ENCODE measurements around the gene NPHP4.

Gene NPHP4

DNA sequence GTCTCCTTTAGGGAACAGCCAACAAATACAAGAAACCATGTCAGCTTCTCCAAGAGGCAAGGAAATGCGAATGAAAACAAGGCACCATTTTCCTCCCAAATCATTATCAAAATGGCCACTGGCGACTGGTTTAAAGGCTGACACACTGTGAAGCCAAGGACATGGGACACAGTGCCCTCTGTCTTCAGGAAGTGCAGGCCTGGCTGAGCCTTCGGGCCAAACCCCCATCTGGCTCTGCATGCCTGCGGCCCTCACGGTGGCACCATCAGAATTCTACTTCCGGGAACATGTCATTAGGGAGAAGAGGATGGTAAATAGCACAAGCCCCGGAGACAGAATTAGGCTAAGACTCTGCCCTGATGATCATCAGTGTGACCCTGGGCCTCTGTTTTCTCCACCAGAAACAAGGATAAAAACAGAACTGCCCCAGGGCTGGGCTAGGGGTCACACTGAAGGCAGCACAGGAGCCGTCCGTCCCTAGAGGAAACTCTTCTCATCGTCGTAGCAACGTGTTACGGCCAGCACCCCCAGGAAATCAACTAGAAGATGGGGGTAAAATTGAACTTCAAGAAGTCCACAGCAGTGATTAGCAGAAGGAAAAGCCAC, 103.5 kb downstream of the NPHP4 start:
- no peak for DNase-seq

DNA sequence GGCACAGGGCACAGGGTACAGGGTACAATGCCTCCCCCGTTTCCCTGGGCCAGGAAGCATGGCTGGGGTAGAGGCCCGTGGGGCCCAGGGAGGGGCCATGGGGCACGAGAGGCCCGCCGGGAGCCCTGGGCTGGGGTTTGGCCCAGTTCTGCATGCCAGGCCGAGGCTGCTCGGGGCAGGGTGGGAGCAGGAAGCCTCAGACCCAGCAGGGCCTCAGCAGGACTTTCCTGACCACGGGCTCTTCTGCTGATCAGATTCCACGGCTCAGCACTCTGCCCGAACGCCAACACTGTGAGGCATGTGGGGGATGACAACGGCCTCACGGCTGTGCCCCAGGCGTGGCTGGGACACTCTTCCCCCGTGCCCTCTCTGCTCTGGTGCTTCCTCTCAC, 104.3 kb downstream of the NPHP4 start:
- no peak for DNase-seq

DNA sequence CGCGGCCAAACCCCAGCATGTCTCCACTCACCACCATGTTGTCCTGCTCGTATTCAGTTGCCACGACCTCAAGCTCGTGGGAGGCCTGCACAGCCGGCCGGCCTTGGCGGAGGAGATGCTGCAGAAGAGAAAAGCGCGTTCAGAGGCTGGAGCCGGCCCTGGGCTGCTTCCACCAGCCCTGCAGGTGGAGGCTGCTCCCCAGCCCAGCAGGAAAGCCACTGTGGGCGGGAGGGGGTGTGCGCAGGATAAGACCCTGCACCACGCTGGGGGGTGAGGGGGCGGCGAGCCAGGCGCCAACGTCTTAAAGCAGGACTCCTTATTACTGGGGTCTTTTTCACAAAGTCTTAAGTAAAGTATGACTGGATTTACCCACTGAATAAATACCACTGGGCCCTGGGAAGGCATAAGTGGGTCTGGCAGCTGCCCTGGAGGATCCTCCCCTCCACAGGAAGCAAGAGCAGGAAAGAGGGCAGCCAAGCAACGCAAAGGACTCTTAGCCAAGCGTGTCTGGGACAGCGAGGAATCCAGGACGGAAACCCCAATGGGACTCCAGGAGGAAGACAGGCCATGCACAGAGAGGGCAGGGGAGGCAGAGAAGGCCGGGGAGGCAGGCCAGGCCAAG, 104.8 kb downstream of the NPHP4 start:
- no peak for DNase-seq

- no peak for DNase-seq
Measured at GRCh38 chr1:5886541-5887348, 105.5 kb downstream of the NPHP4 start.

GRCh38 chr1:5886140-5886483, 106.1 kb downstream of the NPHP4 start:
- no peak for DNase-seq

- DNase-seq, result no peak
Measured at GRCh38 chr1:5885471-5886139, 106.6 kb downstream of the NPHP4 start.

GRCh38 chr1:5884110-5884509, 108.1 kb downstream of the NPHP4 start:
- DNase-seq, result no peak

DNA sequence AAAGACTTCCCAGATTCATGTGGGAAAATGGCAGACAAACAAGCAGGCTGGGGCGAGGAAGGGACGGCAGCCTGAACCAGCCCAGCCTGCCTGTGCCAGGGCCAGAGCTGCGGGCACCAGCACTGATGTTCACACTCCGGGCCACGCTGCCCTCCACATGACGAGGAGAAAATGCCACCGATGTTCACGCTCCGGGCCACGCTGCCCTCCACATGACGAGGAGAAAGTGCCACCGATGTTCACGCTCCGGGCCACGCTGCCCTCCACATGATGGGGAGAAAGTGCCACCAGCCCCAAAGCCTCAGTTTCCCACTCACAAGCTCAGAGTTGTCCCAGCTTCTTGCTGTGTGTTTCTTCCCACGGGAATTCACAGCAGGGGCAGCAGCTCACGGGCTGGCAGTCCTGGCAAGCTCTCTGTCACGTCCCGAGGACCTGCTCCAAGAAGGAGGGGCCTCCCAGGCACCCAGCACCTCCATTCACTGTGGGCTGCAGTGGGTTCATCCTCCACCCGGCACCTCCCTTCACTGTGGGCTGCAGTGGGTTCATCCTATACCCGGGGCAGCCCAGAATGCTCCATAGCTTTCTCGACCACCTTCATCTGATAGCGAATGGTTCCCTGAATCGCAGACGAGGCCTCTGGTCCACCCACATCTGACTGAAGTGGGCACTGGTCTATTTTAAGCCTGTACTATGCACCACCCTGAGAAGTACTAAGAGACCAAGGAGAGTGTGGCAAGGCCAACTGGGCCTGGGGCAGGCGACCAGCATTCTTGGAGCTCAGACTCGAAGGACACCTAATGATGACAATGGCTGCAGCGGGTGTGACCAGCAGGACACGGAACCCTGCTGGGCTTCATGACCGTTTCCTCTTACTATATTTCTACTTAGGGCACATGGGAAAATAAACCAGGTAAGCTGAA, 108.8 kb downstream of the NPHP4 start:
- DNase-seq, result no peak

DNA sequence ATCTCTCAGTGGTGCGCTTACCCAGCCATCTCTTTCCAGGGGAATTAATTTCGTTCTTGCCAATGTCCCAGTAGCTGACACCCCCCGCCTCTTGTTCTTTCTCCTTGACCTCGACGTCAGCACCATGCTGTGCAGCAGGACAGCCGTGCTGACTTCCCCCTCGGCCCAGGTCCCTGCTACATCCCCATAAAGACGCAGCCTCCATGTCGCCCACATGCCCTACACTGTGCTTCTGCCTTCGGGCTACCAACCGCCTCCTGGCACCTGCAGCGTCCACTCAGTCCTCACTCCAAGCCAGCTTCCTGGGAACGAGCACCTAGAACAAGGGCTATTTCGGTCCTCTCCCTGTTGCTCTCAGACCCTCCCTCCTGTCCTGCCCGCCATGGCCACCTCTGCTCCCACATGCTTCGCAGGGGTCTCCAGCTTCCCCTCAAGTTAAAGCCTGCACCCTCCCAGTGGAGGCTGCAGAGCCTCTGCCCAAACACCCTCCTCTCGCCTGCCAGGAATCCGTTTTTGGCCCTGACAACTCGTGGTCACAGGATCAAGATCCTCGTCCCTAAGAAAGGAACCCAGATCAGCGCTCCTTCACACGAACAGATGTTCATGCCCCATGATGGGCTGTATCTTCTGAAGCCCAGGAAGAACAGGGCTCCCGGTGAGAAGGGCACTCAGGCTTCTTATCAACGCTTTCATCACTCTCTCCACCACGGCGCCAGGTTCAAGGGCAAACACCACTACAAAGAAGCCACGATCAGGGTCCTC, 109.7 kb downstream of the NPHP4 start:
- no peak for DNase-seq

GRCh38 chr1:5881526-5882222, 110.6 kb downstream of the NPHP4 start:
- DNase-seq, result no peak

- DNase-seq, result no peak
Measured at GRCh38 chr1:5880630-5881405, 111.4 kb downstream of the NPHP4 start.

- DNase-seq, result no peak
Measured at GRCh38 chr1:5879421-5879820, 112.8 kb downstream of the NPHP4 start.

DNA sequence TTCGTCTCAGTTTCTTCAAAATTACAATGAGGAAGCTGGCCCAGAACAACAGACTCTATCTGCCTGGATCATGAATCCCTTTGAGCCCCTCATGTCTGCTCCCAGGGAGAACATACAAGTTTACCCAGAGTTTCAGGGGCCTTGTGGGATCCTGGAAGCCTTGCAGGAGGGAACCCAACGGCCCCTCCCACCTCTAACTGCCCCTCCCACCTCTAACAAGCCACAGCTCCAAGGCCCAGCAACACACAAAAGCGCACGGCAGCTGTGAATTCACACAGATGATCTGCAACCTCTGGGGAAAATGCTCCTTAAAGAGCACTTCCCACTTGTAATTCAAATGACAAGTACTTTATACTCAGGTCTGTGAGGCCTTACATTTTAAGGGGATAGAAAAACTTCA, 113.3 kb downstream of the NPHP4 start:
- no peak for DNase-seq

DNA sequence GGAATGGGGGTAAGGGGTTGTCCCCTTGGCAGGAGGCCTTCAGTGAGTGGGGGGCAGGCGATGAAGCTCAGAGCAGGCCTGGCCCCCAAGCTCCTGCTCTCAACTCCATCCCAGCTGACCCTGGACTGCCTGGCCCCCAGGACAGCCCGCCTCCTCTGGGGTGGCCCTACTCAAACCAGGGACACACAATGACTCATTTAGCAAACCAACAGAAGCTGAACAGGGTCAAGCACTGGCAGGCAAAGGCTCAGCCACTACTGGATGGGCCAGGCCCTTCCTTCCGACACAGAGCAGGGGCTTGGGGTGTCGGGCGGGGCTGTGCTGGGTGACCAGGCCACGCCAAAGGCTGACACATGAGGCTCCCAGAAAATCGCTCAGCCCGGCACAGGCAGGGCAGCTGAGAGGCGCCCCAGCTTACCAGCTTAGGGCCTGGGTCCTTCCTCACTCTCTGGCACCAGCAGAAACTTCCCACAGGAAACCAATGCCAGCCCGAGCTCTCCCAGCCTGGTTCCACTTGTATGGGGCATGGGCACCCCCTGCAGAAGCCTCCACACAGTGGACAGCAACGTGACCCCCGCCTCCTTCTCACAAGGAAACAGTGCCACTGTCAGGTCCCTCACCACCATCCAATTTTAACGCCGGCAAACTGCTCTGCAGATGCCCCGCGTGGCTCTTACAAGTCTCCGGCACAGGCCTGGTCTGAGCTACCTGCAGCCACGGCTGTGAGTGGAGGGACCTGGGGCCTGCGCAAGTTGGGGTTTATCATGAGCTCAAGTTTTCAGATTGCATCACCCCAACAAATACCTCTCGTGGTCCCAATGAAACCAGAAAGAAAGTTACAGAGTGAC, 114.3 kb downstream of the NPHP4 start:
- no peak for DNase-seq

- no peak for DNase-seq
Measured at GRCh38 chr1:5877001-5877400, 115.2 kb downstream of the NPHP4 start.

- no peak for DNase-seq
Measured at GRCh38 chr1:5876094-5876650, 116.1 kb downstream of the NPHP4 start.

- no peak for DNase-seq
Measured at GRCh38 chr1:5875345-5875910, 116.8 kb downstream of the NPHP4 start.

GRCh38 chr1:5874416-5875110, 117.7 kb downstream of the NPHP4 start:
- no peak for DNase-seq
